Measurements from ENCODE around the gene GM2A. TPM values are rescaled to one million over a fixed set of nuclear protein-coding genes. Genes with fewer than 3 reads are reported as not detected.

Gene GM2A
- total RNA-seq, 1 donor from 2014 or later = 15.4 TPM

GRCh38 chr5:151267491-151268260 lies 14.7 kb downstream of the GM2A start:
- no peak for DNase-seq
- H3K4me3 Mint-ChIP-seq = no peak overlapping the region
- intact Hi-C loops (cut with micrococcal nuclease) = no loop called here
- peaks cover 33% of the 10 kb centered on the region for H3K36me3 Mint-ChIP-seq (ENCODE audit: low read depth)
- H3K27ac Mint-ChIP-seq = no peak overlapping the region
- peaks cover 4% of the 10 kb centered on the region for H3K9me3 Mint-ChIP-seq
- peaks cover 14% of the 10 kb centered on the region for H3K4me1 Mint-ChIP-seq
- no peaks in the 10 kb centered on the region for H3K27me3 Mint-ChIP-seq

GRCh38 chr5:151270599-151270998 lies 17.6 kb downstream of the GM2A start:
- intact Hi-C loops (cut with micrococcal nuclease) = loop anchor here (1.0 kb wide), 1 partner anchor 17 kb away; the partner anchor contains the start of gene GM2A
- H3K4me1 Mint-ChIP-seq = no peaks in the 10 kb centered on the region

GRCh38 chr5:151271336-151271735 lies 18.4 kb downstream of the GM2A start:
- Mint-ChIP-seq H3K4me1 (no peaks in the 10 kb centered on the region), H3K9me3 (no peaks in the 10 kb centered on the region), H3K4me3 (no peak overlapping the region), H3K27ac (no peak overlapping the region), H3K36me3 (ENCODE audit: low read depth) (peaks cover 18% of the 10 kb centered on the region), H3K27me3 (peaks cover 3% of the 10 kb centered on the region)
- intact Hi-C loops (cut with micrococcal nuclease) = no loop called here
- no peak for DNase-seq

More at GRCh38 chr5:151270599-151270998, 17.6 kb downstream of the GM2A start:
- no peaks in the 10 kb centered on the region for H3K27me3 Mint-ChIP-seq
- no peak overlapping the region for H3K4me3 Mint-ChIP-seq
- peak; percentile 65 for DNase-seq
- no peak overlapping the region for H3K27ac Mint-ChIP-seq
- H3K9me3 Mint-ChIP-seq = no peaks in the 10 kb centered on the region
- peaks cover 20% of the 10 kb centered on the region for H3K36me3 Mint-ChIP-seq (ENCODE audit: low read depth)

- Mint-ChIP-seq H3K27me3 (peaks cover 6% of the 10 kb centered on the region), H3K27ac (no peak overlapping the region), H3K9me3 (no peaks in the 10 kb centered on the region), H3K4me3 (no peak overlapping the region), H3K4me1 (no peaks in the 10 kb centered on the region), H3K36me3 (ENCODE audit: low read depth) (no peaks in the 10 kb centered on the region)
- intact Hi-C loops (cut with micrococcal nuclease) = no loop called here
- no peak for DNase-seq
These were observed 21.7 kb downstream of the GM2A start for GRCh38 chr5:151274666-151275065.

- Mint-ChIP-seq H3K27ac (no peak overlapping the region), H3K27me3 (peaks cover 6% of the 10 kb centered on the region), H3K4me3 (no peak overlapping the region), H3K4me1 (no peaks in the 10 kb centered on the region), H3K36me3 (ENCODE audit: low read depth) (no peaks in the 10 kb centered on the region), H3K9me3 (no peaks in the 10 kb centered on the region)
- intact Hi-C loops (cut with micrococcal nuclease) = no loop called here
- no peak for DNase-seq
These were observed 22.8 kb downstream of the GM2A start for GRCh38 chr5:151275803-151276202.

GRCh38 chr5:151278845-151279244 lies 25.9 kb downstream of the GM2A start:
- no peaks in the 10 kb centered on the region for H3K36me3 Mint-ChIP-seq (ENCODE audit: low read depth)
- peaks cover 6% of the 10 kb centered on the region for H3K27me3 Mint-ChIP-seq
- H3K4me1 Mint-ChIP-seq = no peaks in the 10 kb centered on the region
- no peak overlapping the region for H3K27ac Mint-ChIP-seq
- DNase-seq = no peak
- no peak overlapping the region for H3K4me3 Mint-ChIP-seq
- H3K9me3 Mint-ChIP-seq = no peaks in the 10 kb centered on the region
- intact Hi-C loops (cut with micrococcal nuclease) = no loop called here

- no peak for DNase-seq
- intact Hi-C loops (cut with micrococcal nuclease) = no loop called here
- no peak overlapping the region for H3K27ac Mint-ChIP-seq
- H3K36me3 Mint-ChIP-seq (ENCODE audit: low read depth) = no peaks in the 10 kb centered on the region
- H3K27me3 Mint-ChIP-seq = peaks cover 10% of the 10 kb centered on the region
- no peak overlapping the region for H3K4me3 Mint-ChIP-seq
- no peaks in the 10 kb centered on the region for H3K9me3 Mint-ChIP-seq
- H3K4me1 Mint-ChIP-seq = no peaks in the 10 kb centered on the region
These were observed 27.5 kb downstream of the GM2A start for GRCh38 chr5:151280443-151280842.

GRCh38 chr5:151281001-151281639 lies 28.1 kb downstream of the GM2A start:
- no peak for DNase-seq
- Mint-ChIP-seq H3K27me3 (peaks cover 8% of the 10 kb centered on the region), H3K9me3 (no peaks in the 10 kb centered on the region), H3K4me3 (no peak overlapping the region), H3K36me3 (ENCODE audit: low read depth) (no peaks in the 10 kb centered on the region), H3K27ac (no peak overlapping the region), H3K4me1 (no peaks in the 10 kb centered on the region)
- intact Hi-C loops (cut with micrococcal nuclease) = no loop called here

GRCh38 chr5:151283120-151283825 lies 30.3 kb downstream of the GM2A start:
- Mint-ChIP-seq H3K4me3 (no peak overlapping the region), H3K9me3 (no peaks in the 10 kb centered on the region), H3K27ac (no peak overlapping the region), H3K4me1 (peaks cover 2% of the 10 kb centered on the region), H3K36me3 (ENCODE audit: low read depth) (no peaks in the 10 kb centered on the region), H3K27me3 (peaks cover 7% of the 10 kb centered on the region)
- intact Hi-C loops (cut with micrococcal nuclease) = no loop called here
- no peak for DNase-seq

GRCh38 chr5:151284392-151284967 lies 31.5 kb downstream of the GM2A start:
- intact Hi-C loops (cut with micrococcal nuclease) = no loop called here
- H3K9me3 Mint-ChIP-seq = no peaks in the 10 kb centered on the region
- H3K4me1 Mint-ChIP-seq = peaks cover 2% of the 10 kb centered on the region

GRCh38 chr5:151285683-151286082 lies 32.7 kb downstream of the GM2A start:
- Mint-ChIP-seq H3K36me3 (ENCODE audit: low read depth) (no peaks in the 10 kb centered on the region), H3K27me3 (peaks cover 7% of the 10 kb centered on the region), H3K4me3 (no peak overlapping the region), H3K4me1 (peaks cover 2% of the 10 kb centered on the region), H3K27ac (no peak overlapping the region), H3K9me3 (no peaks in the 10 kb centered on the region)
- intact Hi-C loops (cut with micrococcal nuclease) = loop anchor here (1.0 kb wide), 1 partner anchor 30 kb away; no protein-coding TSS in a partner anchor
- no peak for DNase-seq

More at GRCh38 chr5:151284392-151284967, 31.5 kb downstream of the GM2A start:
- no peaks in the 10 kb centered on the region for H3K36me3 Mint-ChIP-seq (ENCODE audit: low read depth)
- DNase-seq = no peak
- no peak overlapping the region for H3K4me3 Mint-ChIP-seq
- no peak overlapping the region for H3K27ac Mint-ChIP-seq
- peaks cover 7% of the 10 kb centered on the region for H3K27me3 Mint-ChIP-seq

- no peak overlapping the region for H3K27ac Mint-ChIP-seq
- H3K4me1 Mint-ChIP-seq = peaks cover 2% of the 10 kb centered on the region
- intact Hi-C loops (cut with micrococcal nuclease) = loop anchor here (1.0 kb wide), 1 partner anchor 29 kb away; no protein-coding TSS in a partner anchor
- H3K4me3 Mint-ChIP-seq = no peak overlapping the region
- no peaks in the 10 kb centered on the region for H3K36me3 Mint-ChIP-seq (ENCODE audit: low read depth)
- no peaks in the 10 kb centered on the region for H3K9me3 Mint-ChIP-seq
- no peak for DNase-seq
- H3K27me3 Mint-ChIP-seq = peaks cover 7% of the 10 kb centered on the region
These were observed 33.3 kb downstream of the GM2A start for GRCh38 chr5:151286246-151286645.

GRCh38 chr5:151288180-151288579 lies 35.2 kb downstream of the GM2A start:
- Mint-ChIP-seq H3K36me3 (ENCODE audit: low read depth) (no peaks in the 10 kb centered on the region), H3K27me3 (peaks cover 7% of the 10 kb centered on the region), H3K4me1 (peaks cover 2% of the 10 kb centered on the region), H3K27ac (no peak overlapping the region), H3K4me3 (no peak overlapping the region), H3K9me3 (no peaks in the 10 kb centered on the region)
- intact Hi-C loops (cut with micrococcal nuclease) = no loop called here
- DNase-seq = no peak

- H3K27me3 Mint-ChIP-seq = peaks cover 6% of the 10 kb centered on the region
These were observed 40.6 kb downstream of the GM2A start for GRCh38 chr5:151293624-151294023.

More at GRCh38 chr5:151293624-151294023, 40.6 kb downstream of the GM2A start:
- Mint-ChIP-seq H3K4me3 (no peak overlapping the region), H3K9me3 (no peaks in the 10 kb centered on the region), H3K36me3 (ENCODE audit: low read depth) (no peaks in the 10 kb centered on the region), H3K27ac (no peak overlapping the region), H3K4me1 (peaks cover 7% of the 10 kb centered on the region)
- no peak for DNase-seq
- intact Hi-C loops (cut with micrococcal nuclease) = no loop called here

All from activated CD4-positive, alpha-beta T cell treated with anti-CD3 and anti-CD28 coated beads, Interleukin-2, amount 10 ng/mL, durations not matched to agents 24 days and 14 days (primary cell).